ENCODE data around the gene DENND2A.

DNA sequence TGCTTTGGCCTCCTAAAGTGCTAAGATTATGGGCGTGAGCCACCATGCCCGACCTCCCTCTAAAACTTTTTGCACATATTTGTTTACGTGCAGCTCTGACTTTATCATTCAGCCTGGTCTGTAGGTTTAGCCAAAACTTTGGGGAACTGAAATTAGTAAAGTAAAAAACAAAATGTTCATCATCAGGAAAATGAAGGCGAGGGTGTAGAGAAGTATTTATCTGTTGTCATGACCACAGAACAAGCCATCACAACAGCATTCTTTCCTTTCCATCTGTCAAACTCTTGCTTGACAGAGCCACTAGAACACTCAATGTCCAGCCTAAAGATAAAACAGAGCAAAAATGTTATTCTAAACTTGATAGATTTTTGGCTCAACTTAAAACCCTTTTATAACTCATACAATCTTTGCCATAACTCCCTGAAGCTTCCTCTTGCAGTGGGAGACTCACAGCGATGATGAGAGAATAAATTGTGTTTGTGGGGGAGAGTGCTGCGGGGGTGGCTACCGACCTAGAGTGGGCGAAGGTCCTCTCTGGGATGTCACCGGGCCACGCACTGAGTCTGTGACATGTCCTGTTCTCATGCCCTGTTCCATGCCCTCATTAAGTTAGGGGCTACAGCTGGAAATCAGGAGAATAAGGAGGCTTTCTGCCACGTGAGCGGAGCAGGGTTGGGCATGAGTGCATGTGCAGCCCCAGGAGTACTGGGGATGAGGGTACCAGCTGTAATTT lies 102.7 kb downstream of the DENND2A start:
- TF ChIP-seq, protein P1, sequence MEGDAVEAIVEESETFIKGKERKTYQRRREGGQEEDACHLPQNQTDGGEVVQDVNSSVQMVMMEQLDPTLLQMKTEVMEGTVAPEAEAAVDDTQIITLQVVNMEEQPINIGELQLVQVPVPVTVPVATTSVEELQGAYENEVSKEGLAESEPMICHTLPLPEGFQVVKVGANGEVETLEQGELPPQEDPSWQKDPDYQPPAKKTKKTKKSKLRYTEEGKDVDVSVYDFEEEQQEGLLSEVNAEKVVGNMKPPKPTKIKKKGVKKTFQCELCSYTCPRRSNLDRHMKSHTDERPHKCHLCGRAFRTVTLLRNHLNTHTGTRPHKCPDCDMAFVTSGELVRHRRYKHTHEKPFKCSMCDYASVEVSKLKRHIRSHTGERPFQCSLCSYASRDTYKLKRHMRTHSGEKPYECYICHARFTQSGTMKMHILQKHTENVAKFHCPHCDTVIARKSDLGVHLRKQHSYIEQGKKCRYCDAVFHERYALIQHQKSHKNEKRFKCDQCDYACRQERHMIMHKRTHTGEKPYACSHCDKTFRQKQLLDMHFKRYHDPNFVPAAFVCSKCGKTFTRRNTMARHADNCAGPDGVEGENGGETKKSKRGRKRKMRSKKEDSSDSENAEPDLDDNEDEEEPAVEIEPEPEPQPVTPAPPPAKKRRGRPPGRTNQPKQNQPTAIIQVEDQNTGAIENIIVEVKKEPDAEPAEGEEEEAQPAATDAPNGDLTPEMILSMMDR (IDR thresholded peaks at IDR 0.05; ENCODE audit: low read length), result no peak
- no peak for TF ChIP-seq EZH2 (IDR thresholded peaks at IDR 0.05; ENCODE audit: borderline replicate concordance, low read length)

Data from OCI-LY1 (cell line).